Cardiac fibroblast (primary cell): ENCODE data around the gene CNTN5.

Experiments
- DNase-seq, 2 donors: peaks; one replicate each; pipeline versions ENCODE4 v3.0.0 to v3.0.0-alpha.2; 2010; ENCODE audit warnings: low read depth in 2 of 2
- H3K4me3 ChIP-seq, 2 donors: replicated peaks in 1 of 2; 1 replicate in 1 of 2; 2 replicates in 1 of 2; pipeline ENCODE4 v1.5.1; 2011; ENCODE audit warnings: low read depth in 2 of 2, low read length in 2 of 2, mild to moderate bottlenecking in 2 of 2, moderate library complexity in 1 of 2
- CTCF ChIP-seq: IDR thresholded peaks from one replicate; pipeline ENCODE4 v1.5.1; 2011; ENCODE audit warnings: low read depth, mild to moderate bottlenecking, low read length, inconsistent platforms

CNTN5 gene

GRCh38 chr11:99584830-99585229 lies 564.1 kb downstream of the CNTN5 start:
- TF ChIP-seq CTCF, result no peak
- no peak overlapping the region for H3K4me3 ChIP-seq
- no peak for DNase-seq

GRCh38 chr11:99585606-99586005 lies 564.9 kb downstream of the CNTN5 start:
- DNase-seq, result no peak
- no peak for TF ChIP-seq CTCF
- H3K4me3 ChIP-seq, result no peak overlapping the region

- no peak for DNase-seq
- no peak for TF ChIP-seq CTCF
- no peak overlapping the region for H3K4me3 ChIP-seq
Observed at GRCh38 chr11:99589771-99590170, 569.0 kb downstream of the CNTN5 start.

- TF ChIP-seq CTCF, result no peak
- no peak overlapping the region for H3K4me3 ChIP-seq
- DNase-seq, result peak; percentile 4 to 27
Observed at GRCh38 chr11:99592266-99592665, 571.5 kb downstream of the CNTN5 start.

- no peak for TF ChIP-seq CTCF
- no peak for DNase-seq
Observed at GRCh38 chr11:99593197-99593596, 572.4 kb downstream of the CNTN5 start.

GRCh38 chr11:99601179-99601578 lies 580.4 kb downstream of the CNTN5 start:
- no peak for DNase-seq
- no peak overlapping the region for H3K4me3 ChIP-seq
- no peak for TF ChIP-seq CTCF

More at GRCh38 chr11:99593197-99593596, 572.4 kb downstream of the CNTN5 start:
- H3K4me3 ChIP-seq, result no peak overlapping the region

GRCh38 chr11:99614352-99614751 lies 593.6 kb downstream of the CNTN5 start:
- DNase-seq, result no peak
- H3K4me3 ChIP-seq, result no peak overlapping the region
- no peak for TF ChIP-seq CTCF
